OCI-LY7 (cell line): Measurements from ENCODE around the gene CCDC85A. TPM values are rescaled to one million over a fixed set of nuclear protein-coding genes. Genes with fewer than 3 reads are reported as not detected.

Source experiments
- BruUV-seq: library from RNA; stranded (reverse); fragments of 400-500 nt; replicated peaks from 2 replicates; lab custom pipeline; 2021; lab: Mats Ljungman, UMichigan
- CTCF ChIA-PET: fragments of 300-600 bp; sonication (Branson Sonifier 250); formaldehyde crosslinking; loops from one replicate; lab custom pipeline; 2022; ENCODE audit warnings: antibody characterized with exemption; ENCODE audit not compliant: unreplicated experiment; lab: Charles Lee
- POLR2A ChIA-PET: fragments of 300-600 bp; sonication (Branson Sonifier 250); formaldehyde crosslinking; loops from one replicate; lab custom pipeline; 2022; ENCODE audit warnings: antibody characterized with exemption; lab: Charles Lee
- DNase-seq: peaks from one replicate; pipeline ENCODE4 v3.0.0-alpha.2; 2015; ENCODE audit warnings: low spot score
- H2AFZ ChIP-seq: fragments of 200-600 bp; sonication (generic), shearing (Covaris generic); 2 replicates; pipeline ENCODE4 v1.6.1; 2014; ENCODE audit warnings: mild to moderate bottlenecking, antibody characterized with exemption, low read length, moderate library complexity
- H3K27ac ChIP-seq: fragments of 200-600 bp; sonication (generic); 2 replicates; pipeline ENCODE4 v1.5.1; 2014; ENCODE audit warnings: mixed run types, low read depth, mild to moderate bottlenecking, moderate library complexity, low read length, inconsistent platforms; ENCODE audit not compliant: poor library complexity, severe bottlenecking
- H3K36me3 ChIP-seq: fragments of 200-600 bp; sonication (generic); 2 replicates; pipeline ENCODE4 v1.6.1; 2014; ENCODE audit warnings: mild to moderate bottlenecking, antibody characterized with exemption, low read length, moderate library complexity, mixed read lengths; ENCODE audit not compliant: insufficient read depth
- H3K4me1 ChIP-seq: fragments of 200-600 bp; sonication (generic); 2 replicates; pipeline ENCODE4 v1.5.1; 2014; ENCODE audit warnings: mild to moderate bottlenecking, low read length; ENCODE audit not compliant: insufficient read depth, poor library complexity, severe bottlenecking
- H3K4me2 ChIP-seq: fragments of 200-600 bp; sonication (generic); 2 replicates; pipeline ENCODE4 v1.6.1; 2014; ENCODE audit warnings: mild to moderate bottlenecking, low read length
- H3K4me3 ChIP-seq: fragments of 200-600 bp; sonication (generic); 2 replicates; pipeline ENCODE4 v1.5.1; 2014; ENCODE audit warnings: mild to moderate bottlenecking, low read depth, low read length; ENCODE audit not compliant: poor library complexity, severe bottlenecking
- H3K79me2 ChIP-seq: fragments of 200-600 bp; sonication (generic); 2 replicates; pipeline ENCODE4 v1.6.1; 2016; ENCODE audit warnings: low read depth, mild to moderate bottlenecking, low read length, moderate library complexity, mixed read lengths; ENCODE audit not compliant: insufficient read depth
- H3K9me2 ChIP-seq: fragments of 200-600 bp; sonication (generic); 2 replicates; pipeline ENCODE4 v1.6.1; 2016; ENCODE audit warnings: mild to moderate bottlenecking, low read length, mixed read lengths; ENCODE audit not compliant: insufficient read depth
- H3K9me3 ChIP-seq: fragments of 200-600 bp; sonication (generic); 2 replicates; pipeline ENCODE4 v1.6.1; 2014; ENCODE audit warnings: mild to moderate bottlenecking, mixed run types, low read length, mixed read lengths
- H4K20me1 ChIP-seq: fragments of 200-600 bp; sonication (generic); 2 replicates; pipeline ENCODE4 v1.6.1; 2014; ENCODE audit warnings: mild to moderate bottlenecking, antibody characterized with exemption, low read length, moderate library complexity, mixed read lengths; ENCODE audit not compliant: insufficient read depth
- EZH2phosphoT487 ChIP-seq: fragments of 200-600 bp; sonication (generic); IDR thresholded peaks from 2 replicates; pipeline ENCODE4 v1.6.1; 2018; ENCODE audit warnings: low read depth, borderline replicate concordance, mild to moderate bottlenecking, mixed run types, antibody characterized with exemption, low read length, moderate library complexity, mixed read lengths
- intact Hi-C: fragments of 100-400 bp; cut with micrococcal nuclease; formaldehyde crosslinking; loops from one replicate; pipeline ENCODE4 v1.10.0; 2022; ENCODE audit not compliant: unreplicated experiment
- total RNA-seq, 2 experiments: library from RNA; depleted of rRNA in 1 of 2; stranded (reverse); fragments of >200 nt in 1 of 2; shearing (Covaris generic) in 1 of 2; gene quantifications; 2 replicates each; pipeline ENCODE4 v1.2.3, GENCODE V29; 2014 to 2022
- TF ChIP-seq, protein P1 (sequence below): fragments of 200-600 bp; sonication (generic); conservative IDR thresholded peaks from 2 replicates; pipeline ENCODE4 v1.5.1; 2014; ENCODE audit warnings: mild to moderate bottlenecking, antibody characterized with exemption, low read length, moderate library complexity, mixed read lengths

Gene CCDC85A
- total RNA-seq, 2 experiments from 2014 or later, result not detected

DNA sequence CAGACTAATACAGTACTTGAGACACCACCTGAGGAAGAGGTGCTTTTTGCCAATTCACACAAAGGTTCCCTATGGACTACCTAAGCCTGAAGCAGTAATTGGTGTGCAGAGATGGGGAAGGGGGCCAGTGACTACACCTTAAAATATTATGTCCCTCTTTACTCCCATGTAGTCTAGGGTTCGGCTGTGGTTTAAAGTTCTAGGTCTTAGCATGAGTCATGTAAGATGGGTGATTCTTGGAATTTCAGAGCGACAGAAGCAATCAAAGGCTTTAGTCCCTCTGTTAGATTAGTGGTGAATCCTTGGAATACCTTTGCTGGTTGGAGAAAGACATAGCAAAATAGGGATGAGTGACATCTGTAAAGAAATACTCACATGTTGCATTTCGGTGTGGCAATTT is 14.3 kb upstream of the CCDC85A start:
- Histone ChIP-seq H4K20me1 (no peaks in the 10 kb centered on the region), H3K4me2 (no peak overlapping the region), H3K79me2 (no peaks in the 10 kb centered on the region), H3K4me3 (no peak overlapping the region), H3K9me2 (no peaks in the 10 kb centered on the region), H2AFZ (no peak overlapping the region), H3K27ac (no peak overlapping the region), H3K4me1 (no peaks in the 10 kb centered on the region), H3K36me3 (no peaks in the 10 kb centered on the region), H3K9me3 (no peaks in the 10 kb centered on the region)
- no peak for TF ChIP-seq EZH2phosphoT487
- TF ChIP-seq, protein P1, sequence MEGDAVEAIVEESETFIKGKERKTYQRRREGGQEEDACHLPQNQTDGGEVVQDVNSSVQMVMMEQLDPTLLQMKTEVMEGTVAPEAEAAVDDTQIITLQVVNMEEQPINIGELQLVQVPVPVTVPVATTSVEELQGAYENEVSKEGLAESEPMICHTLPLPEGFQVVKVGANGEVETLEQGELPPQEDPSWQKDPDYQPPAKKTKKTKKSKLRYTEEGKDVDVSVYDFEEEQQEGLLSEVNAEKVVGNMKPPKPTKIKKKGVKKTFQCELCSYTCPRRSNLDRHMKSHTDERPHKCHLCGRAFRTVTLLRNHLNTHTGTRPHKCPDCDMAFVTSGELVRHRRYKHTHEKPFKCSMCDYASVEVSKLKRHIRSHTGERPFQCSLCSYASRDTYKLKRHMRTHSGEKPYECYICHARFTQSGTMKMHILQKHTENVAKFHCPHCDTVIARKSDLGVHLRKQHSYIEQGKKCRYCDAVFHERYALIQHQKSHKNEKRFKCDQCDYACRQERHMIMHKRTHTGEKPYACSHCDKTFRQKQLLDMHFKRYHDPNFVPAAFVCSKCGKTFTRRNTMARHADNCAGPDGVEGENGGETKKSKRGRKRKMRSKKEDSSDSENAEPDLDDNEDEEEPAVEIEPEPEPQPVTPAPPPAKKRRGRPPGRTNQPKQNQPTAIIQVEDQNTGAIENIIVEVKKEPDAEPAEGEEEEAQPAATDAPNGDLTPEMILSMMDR, result no peak
- BruUV-seq, result no TSS peak
- intact Hi-C loops, result no loop called here
- no peak for DNase-seq
- ChIA-PET POLR2A (no interaction called here), CTCF (no interaction called here)

DNA sequence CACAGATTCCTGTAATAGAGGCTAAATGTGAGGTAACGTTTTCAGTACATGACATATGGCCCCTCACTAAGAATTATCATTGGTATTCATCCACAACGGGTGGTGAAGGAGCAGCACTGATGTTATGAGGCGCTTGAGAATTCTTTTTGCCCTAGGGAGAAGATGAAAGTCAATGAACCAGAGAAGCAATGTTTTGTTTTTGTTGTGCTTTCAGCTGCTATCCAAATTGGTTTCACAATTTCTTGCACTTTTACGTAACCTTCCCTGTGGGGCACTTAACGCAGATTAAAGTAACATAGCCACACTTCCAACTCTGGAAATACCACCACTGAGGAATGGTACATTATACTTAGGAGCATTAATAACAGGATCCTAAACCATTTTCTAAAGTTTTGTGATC is 13.3 kb upstream of the CCDC85A start:
- H4K20me1 ChIP-seq, result no peaks in the 10 kb centered on the region
- H3K4me2 ChIP-seq, result no peak overlapping the region
- H3K9me3 ChIP-seq, result no peaks in the 10 kb centered on the region
- TF ChIP-seq EZH2phosphoT487, result no peak
- TF ChIP-seq, protein P1, result no peak
- intact Hi-C loops, result no loop called here
- no peaks in the 10 kb centered on the region for H3K79me2 ChIP-seq
- no TSS peak for BruUV-seq
- POLR2A ChIA-PET, result no interaction called here
- no peaks in the 10 kb centered on the region for H3K36me3 ChIP-seq
- no peak overlapping the region for H3K27ac ChIP-seq
- no peak for DNase-seq
- H3K4me1 ChIP-seq, result no peaks in the 10 kb centered on the region
- H3K4me3 ChIP-seq, result no peak overlapping the region
- no peak overlapping the region for H2AFZ ChIP-seq
- CTCF ChIA-PET, result no interaction called here
- H3K9me2 ChIP-seq, result no peaks in the 10 kb centered on the region

DNA sequence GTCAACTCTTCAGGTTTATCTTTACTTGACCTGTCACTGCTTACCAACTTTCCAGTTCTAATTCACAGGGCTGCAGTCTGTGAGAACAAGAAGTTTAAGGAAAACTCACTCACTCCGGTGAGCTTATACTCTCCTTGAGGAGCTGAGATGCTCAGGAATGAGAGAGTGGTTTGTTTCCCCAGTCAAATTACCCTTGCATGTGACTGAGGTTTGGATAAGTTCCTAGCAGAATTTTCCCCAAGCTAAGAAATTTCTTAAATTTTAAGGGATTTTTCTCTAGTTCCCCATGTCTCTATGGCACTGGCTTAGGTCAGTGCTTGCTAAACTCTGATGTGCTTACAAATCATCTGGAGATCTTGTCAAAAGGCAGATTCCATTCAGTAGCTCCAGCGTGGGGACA is 12.8 kb upstream of the CCDC85A start:
- no peak overlapping the region for H3K27ac ChIP-seq
- H3K9me2 ChIP-seq, result no peaks in the 10 kb centered on the region
- no peaks in the 10 kb centered on the region for H4K20me1 ChIP-seq
- TF ChIP-seq EZH2phosphoT487, result no peak
- TF ChIP-seq, protein P1, result no peak
- BruUV-seq, result no TSS peak
- no peak overlapping the region for H3K4me2 ChIP-seq
- H3K4me3 ChIP-seq, result no peak overlapping the region
- no peak for DNase-seq
- H3K36me3 ChIP-seq, result no peaks in the 10 kb centered on the region
- POLR2A ChIA-PET, result no interaction called here
- H2AFZ ChIP-seq, result no peak overlapping the region
- H3K79me2 ChIP-seq, result no peaks in the 10 kb centered on the region
- H3K9me3 ChIP-seq, result no peaks in the 10 kb centered on the region
- no peaks in the 10 kb centered on the region for H3K4me1 ChIP-seq
- CTCF ChIA-PET, result no interaction called here
- intact Hi-C loops, result no loop called here
